Measurements from ENCODE around the gene ABCA2. TPM values are rescaled to one million over a fixed set of nuclear protein-coding genes. Genes with fewer than 3 reads are reported as not detected.

Gene ABCA2
- total and polyA plus RNA-seq, 3 donors from 2014 or later, result 33.6 to 65.5 (median 56.0) TPM

GRCh38 chr9:136961279-136962065 lies 66.6 kb downstream of the ABCA2 start:
- intact Hi-C loops (cut with DNase I; ENCODE audit: low total_unique reads), result no loop called here
- DNase-seq, result peak; percentile 87
- no peaks in the 10 kb centered on the region for H3K9me3 ChIP-seq
- 53 to 80% methylated on average over 1 to 20 of the region's 23 CpGs for WGBS, 2 donors
- H3K36me3 ChIP-seq (ENCODE audit: low read depth, missing control alignments), result no peaks in the 10 kb centered on the region
- TF ChIP-seq POLR2A (IDR thresholded peaks at IDR 0.05), result no peak
- TF ChIP-seq, protein P1, sequence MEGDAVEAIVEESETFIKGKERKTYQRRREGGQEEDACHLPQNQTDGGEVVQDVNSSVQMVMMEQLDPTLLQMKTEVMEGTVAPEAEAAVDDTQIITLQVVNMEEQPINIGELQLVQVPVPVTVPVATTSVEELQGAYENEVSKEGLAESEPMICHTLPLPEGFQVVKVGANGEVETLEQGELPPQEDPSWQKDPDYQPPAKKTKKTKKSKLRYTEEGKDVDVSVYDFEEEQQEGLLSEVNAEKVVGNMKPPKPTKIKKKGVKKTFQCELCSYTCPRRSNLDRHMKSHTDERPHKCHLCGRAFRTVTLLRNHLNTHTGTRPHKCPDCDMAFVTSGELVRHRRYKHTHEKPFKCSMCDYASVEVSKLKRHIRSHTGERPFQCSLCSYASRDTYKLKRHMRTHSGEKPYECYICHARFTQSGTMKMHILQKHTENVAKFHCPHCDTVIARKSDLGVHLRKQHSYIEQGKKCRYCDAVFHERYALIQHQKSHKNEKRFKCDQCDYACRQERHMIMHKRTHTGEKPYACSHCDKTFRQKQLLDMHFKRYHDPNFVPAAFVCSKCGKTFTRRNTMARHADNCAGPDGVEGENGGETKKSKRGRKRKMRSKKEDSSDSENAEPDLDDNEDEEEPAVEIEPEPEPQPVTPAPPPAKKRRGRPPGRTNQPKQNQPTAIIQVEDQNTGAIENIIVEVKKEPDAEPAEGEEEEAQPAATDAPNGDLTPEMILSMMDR (IDR thresholded peaks at IDR 0.05), result no peak
- no peak overlapping the region for H3K4me3 ChIP-seq
- peak overlapping the region; percentile 56 to 81 for H3K27ac ChIP-seq
- no peaks in the 10 kb centered on the region for H3K27me3 ChIP-seq
- peaks cover 64% of the 10 kb centered on the region for H3K4me1 ChIP-seq

DNA sequence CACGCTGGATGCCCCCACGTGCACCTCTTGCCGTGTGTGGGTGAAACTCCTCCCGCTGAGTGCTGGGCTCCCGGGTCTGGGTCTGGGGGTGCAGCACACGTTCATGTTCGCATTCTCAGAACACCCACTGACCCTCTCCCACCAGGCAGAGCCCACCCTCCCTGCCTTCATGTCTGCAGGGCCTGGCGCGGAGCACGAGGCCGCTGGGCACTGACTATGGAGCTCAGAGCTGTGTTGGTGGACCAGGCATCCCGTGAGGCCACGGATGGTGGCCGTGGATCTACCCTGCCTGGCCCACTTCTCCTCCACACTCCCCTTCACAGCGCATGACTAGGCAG lies 67.1 kb downstream of the ABCA2 start:
- Histone ChIP-seq H3K27me3 (no peaks in the 10 kb centered on the region), H3K4me1 (peaks cover 58% of the 10 kb centered on the region), H3K27ac (peak overlapping the region in 1 of 2 donors; percentile 81), H3K36me3 (ENCODE audit: low read depth, missing control alignments) (no peaks in the 10 kb centered on the region), H3K9me3 (no peaks in the 10 kb centered on the region), H3K4me3 (no peak overlapping the region)
- TF ChIP-seq, protein P1 (IDR thresholded peaks at IDR 0.05), result no peak
- no peak for TF ChIP-seq POLR2A (IDR thresholded peaks at IDR 0.05)
- no peak for DNase-seq
- 72 to 83% methylated on average over 2 to 15 of the region's 15 CpGs for WGBS, 2 donors
- intact Hi-C loops (cut with DNase I; ENCODE audit: low total_unique reads), result no loop called here

GRCh38 chr9:136960212-136960937 lies 67.7 kb downstream of the ABCA2 start:
- Histone ChIP-seq H3K4me1 (peaks cover 55% of the 10 kb centered on the region), H3K27ac (peak overlapping the region; percentile 65 to 81), H3K9me3 (no peaks in the 10 kb centered on the region), H3K36me3 (ENCODE audit: low read depth, missing control alignments) (no peaks in the 10 kb centered on the region), H3K4me3 (no peak overlapping the region), H3K27me3 (no peaks in the 10 kb centered on the region)
- TF ChIP-seq, protein P1 (IDR thresholded peaks at IDR 0.05), result no peak
- TF ChIP-seq POLR2A (IDR thresholded peaks at IDR 0.05), result no peak
- intact Hi-C loops (cut with DNase I; ENCODE audit: low total_unique reads), result no loop called here
- no peak for DNase-seq
- WGBS, 2 donors, result 70 to 71% methylated on average over 18 to 19 of the region's 19 CpGs

- Histone ChIP-seq H3K4me1 (peaks cover 49% of the 10 kb centered on the region), H3K9me3 (no peaks in the 10 kb centered on the region), H3K27me3 (no peaks in the 10 kb centered on the region), H3K36me3 (ENCODE audit: low read depth, missing control alignments) (no peaks in the 10 kb centered on the region), H3K27ac (peak overlapping the region; percentile 65 to 77), H3K4me3 (no peak overlapping the region)
- TF ChIP-seq, protein P1 (IDR thresholded peaks at IDR 0.05), result no peak
- TF ChIP-seq POLR2A (IDR thresholded peaks at IDR 0.05), result no peak
- 78% methylated on average over 27 of the region's 28 CpGs; no CpG with 5 or more reads in 1 of the 2 donors for WGBS, 2 donors
- no peak for DNase-seq
- intact Hi-C loops (cut with DNase I; ENCODE audit: low total_unique reads), result no loop called here
Observed at GRCh38 chr9:136958898-136959850, 68.9 kb downstream of the ABCA2 start.
